NCI-H2029 (cell line): ENCODE results near the gene BBS9.
"Not testable (repeated sequence)": the region's sequence is repeated elsewhere in the genome, so short reads cannot be mapped to it uniquely, and the experiment has no call there.

Source experiments
- DNase-seq: peaks from one replicate; lab custom pipeline; 2025; lab: John Stamatoyannopoulos, UW

The BBS9 gene

GRCh38 chr7:33433357-33433756 lies 304.0 kb downstream of the BBS9 start:
- no peak for DNase-seq

- no peak for DNase-seq
These were observed 315.1 kb downstream of the BBS9 start for GRCh38 chr7:33444511-33444910.

- peak; percentile 80 for DNase-seq
These were observed 317.2 kb downstream of the BBS9 start for GRCh38 chr7:33446551-33446950.

- peak; percentile 3 for DNase-seq
These were observed 318.7 kb downstream of the BBS9 start for GRCh38 chr7:33448035-33448434.

- no peak for DNase-seq
These were observed 320.5 kb downstream of the BBS9 start for GRCh38 chr7:33449847-33450246.

- no peak for DNase-seq
These were observed 323.6 kb downstream of the BBS9 start for GRCh38 chr7:33452805-33453502.

- DNase-seq, result no peak
These were observed 327.7 kb downstream of the BBS9 start for GRCh38 chr7:33457039-33457438.

GRCh38 chr7:33458581-33458980 lies 329.2 kb downstream of the BBS9 start:
- DNase-seq, result peak; percentile 15

- DNase-seq, result peak; percentile 38
These were observed 330.0 kb downstream of the BBS9 start for GRCh38 chr7:33459340-33459751.

- no peak for DNase-seq
These were observed 333.8 kb downstream of the BBS9 start for GRCh38 chr7:33463131-33463530.

GRCh38 chr7:33466203-33466602 lies 336.8 kb downstream of the BBS9 start:
- DNase-seq, result no peak

GRCh38 chr7:33471636-33472242 lies 342.4 kb downstream of the BBS9 start:
- DNase-seq, result no peak

GRCh38 chr7:33472348-33473025 lies 343.1 kb downstream of the BBS9 start:
- DNase-seq, result no peak

- no peak for DNase-seq
These were observed 348.5 kb downstream of the BBS9 start for GRCh38 chr7:33477719-33478480.

- not testable (repeated sequence) for DNase-seq
These were observed 355.1 kb downstream of the BBS9 start for GRCh38 chr7:33484476-33484875.

- no peak for DNase-seq
These were observed 356.6 kb downstream of the BBS9 start for GRCh38 chr7:33485747-33486493.

GRCh38 chr7:33486633-33487032 lies 357.3 kb downstream of the BBS9 start:
- no peak for DNase-seq

- DNase-seq, result no peak
These were observed 358.8 kb downstream of the BBS9 start for GRCh38 chr7:33487998-33488682.

- DNase-seq, result no peak
These were observed 365.1 kb downstream of the BBS9 start for GRCh38 chr7:33494474-33494873.

GRCh38 chr7:33495207-33495606 lies 365.8 kb downstream of the BBS9 start:
- DNase-seq, result no peak

GRCh38 chr7:33497051-33497450 lies 367.7 kb downstream of the BBS9 start:
- DNase-seq, result no peak
